ENCODE results near the gene PPP1R14D.

GRCh38 chr15:40858706-40859105 lies 30.2 kb upstream of the PPP1R14D start:
- TF ChIP-seq EP300 (IDR thresholded peaks at IDR 0.05) = no peak
- TF ChIP-seq CTCF (IDR thresholded peaks at IDR 0.05) = no peak
- no peak for TF ChIP-seq POLR2A (IDR thresholded peaks at IDR 0.05)
